CD8-positive, alpha-beta memory T cell (primary cell): ENCODE results near the gene TRAPPC5. TPM values are rescaled to one million over a fixed set of nuclear protein-coding genes. Genes with fewer than 3 reads are reported as not detected.

Experiments used
- CTCF ChIA-PET: fragments of 350-600 bp; sonication (Branson Sonifier 250); formaldehyde crosslinking; loops from one replicate; lab custom pipeline; 2021; ENCODE audit warnings: antibody characterized with exemption; lab: Charles Lee
- POLR2A ChIA-PET: fragments of 350-600 bp; sonication (Branson Sonifier 250); formaldehyde crosslinking; loops from one replicate; lab custom pipeline; 2021; ENCODE audit warnings: antibody characterized with exemption; lab: Charles Lee
- DNase-seq, 5 donors: peaks; one replicate each; pipeline versions ENCODE4 v3.0.0 to v3.0.0-alpha.2; 2020 to 2022; ENCODE audit warnings: mixed read lengths in 1 of 5
- H3K27ac ChIP-seq: one replicate; pipeline ENCODE4 v1.7.0; 2013; ENCODE audit warnings: low read depth, mild to moderate bottlenecking, low read length, moderate library complexity
- H3K27me3 ChIP-seq: 2 replicates; pipeline ENCODE4 v1.7.0; 2013; ENCODE audit warnings: low read length, mild to moderate bottlenecking; ENCODE audit not compliant: insufficient read depth, poor library complexity, severe bottlenecking
- H3K36me3 ChIP-seq: 2 replicates; pipeline ENCODE4 v1.7.0; 2013; ENCODE audit warnings: mild to moderate bottlenecking, low read length, moderate library complexity; ENCODE audit not compliant: insufficient read depth
- H3K4me1 ChIP-seq: 2 replicates; pipeline ENCODE4 v1.7.0; 2013; ENCODE audit warnings: mild to moderate bottlenecking, low read length, moderate library complexity; ENCODE audit not compliant: insufficient read depth
- H3K4me3 ChIP-seq: 2 replicates; pipeline ENCODE4 v1.7.0; 2013; ENCODE audit warnings: mild to moderate bottlenecking, low read length
- H3K9me3 ChIP-seq: 2 replicates; pipeline ENCODE4 v1.7.0; 2013; ENCODE audit warnings: mild to moderate bottlenecking, low read length
- H3K27ac Mint-ChIP-seq, 8 donors: one replicate each; pipeline ENCODE4 v1.8.0; 2020 to 2021; ENCODE audit warnings: mixed read lengths in 8 of 8, mild to moderate bottlenecking in 6 of 8, inconsistent platforms in 3 of 8, moderate library complexity in 3 of 8
- H3K27me3 Mint-ChIP-seq, 2 donors: one replicate each; pipeline ENCODE4 v1.8.0; 2020 to 2021; ENCODE audit warnings: mixed read lengths in 2 of 2, mild to moderate bottlenecking in 1 of 2, moderate library complexity in 1 of 2
- H3K36me3 Mint-ChIP-seq, 3 donors: one replicate each; pipeline ENCODE4 v1.8.0; 2020 to 2021; ENCODE audit warnings: mixed read lengths in 3 of 3, inconsistent platforms in 1 of 3, mild to moderate bottlenecking in 1 of 3
- H3K4me1 Mint-ChIP-seq, 3 donors: one replicate each; pipeline ENCODE4 v1.8.0; 2020 to 2021; ENCODE audit warnings: mixed read lengths in 3 of 3, inconsistent platforms in 1 of 3, mild to moderate bottlenecking in 1 of 3
- H3K4me3 Mint-ChIP-seq, 7 donors: one replicate each; pipeline ENCODE4 v1.8.0; 2020 to 2021; ENCODE audit warnings: mixed read lengths in 7 of 7, mild to moderate bottlenecking in 6 of 7, moderate library complexity in 4 of 7, inconsistent platforms in 2 of 7
- H3K9me3 Mint-ChIP-seq, 5 donors: one replicate each; pipeline ENCODE4 v1.8.0; 2020 to 2022; ENCODE audit warnings: mixed read lengths in 5 of 5, mild to moderate bottlenecking in 3 of 5, moderate library complexity in 2 of 5, inconsistent platforms in 1 of 5
- polyA plus RNA-seq: library from polyadenylated mRNA; unstranded; fragments of 300-500 nt; fragmentation: Illumina TruSeq; gene quantifications from one replicate; pipeline ENCODE4 v1.2.3, GENCODE V29; 2021
- total RNA-seq, 2 experiments: library from RNA; stranded (reverse); gene quantifications; one replicate each; pipeline ENCODE4 v1.2.3, GENCODE V29; 2021

TRAPPC5 gene
- total and polyA plus RNA-seq, 3 experiments from 2014 or later = 63.5 to 155 (median 70.1) TPM

DNA sequence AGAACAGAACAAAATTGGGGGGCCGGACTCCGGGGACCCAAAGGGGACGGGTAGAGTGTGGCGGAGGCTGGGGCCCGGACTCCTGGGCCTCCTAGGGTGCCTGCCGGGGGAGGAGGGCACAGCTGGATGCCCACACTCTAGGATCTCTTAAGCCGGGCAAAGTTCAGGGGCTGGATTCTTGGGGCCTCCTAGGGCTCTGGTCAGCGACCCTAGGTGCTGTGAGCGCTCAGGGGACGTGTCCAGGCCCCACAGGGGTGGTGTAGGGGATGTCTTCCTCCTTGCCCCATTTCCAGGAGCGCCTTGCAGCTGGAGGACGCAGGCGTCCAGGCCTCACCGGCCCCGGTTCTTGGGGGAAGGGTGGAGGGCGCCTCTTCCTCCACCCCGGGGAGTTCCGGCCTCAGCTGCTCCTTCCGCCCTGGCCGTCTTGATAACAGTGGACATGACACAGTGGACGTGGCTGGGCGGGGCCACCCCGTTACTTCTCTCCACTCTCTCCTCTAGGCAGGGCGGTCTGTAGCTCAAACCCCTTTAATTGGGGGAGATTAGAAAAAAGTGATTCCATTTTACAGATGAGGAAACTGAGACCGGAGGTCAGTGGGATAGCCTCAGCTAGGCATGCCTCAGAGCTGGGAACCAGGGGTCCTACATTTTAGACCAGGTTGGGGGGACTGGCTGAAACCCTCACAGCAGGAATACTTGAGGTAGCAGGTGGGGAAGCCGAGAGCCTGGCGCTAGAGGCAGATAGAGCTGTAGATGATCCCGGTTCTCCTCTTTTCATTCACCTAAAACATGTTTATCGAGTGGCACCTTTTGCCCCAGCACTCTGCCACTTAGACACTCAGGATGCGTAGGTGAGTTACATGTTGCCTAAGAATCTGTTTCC is 43.0 kb upstream of the TRAPPC5 start:
- Mint-ChIP-seq H3K9me3 (no peaks in the 10 kb centered on the region), H3K36me3 (peaks cover 0 to 27% (median 7%) of the 10 kb centered on the region in 3 donors), H3K27ac (peak overlapping the region; percentile 88 to 96 (median 90)), H3K4me1 (peaks cover 27 to 48% (median 31%) of the 10 kb centered on the region in 3 donors), H3K4me3 (peak overlapping the region; percentile 77 to 95 (median 85)), H3K27me3 (no peaks in the 10 kb centered on the region)
- Histone ChIP-seq H3K4me1 (peaks cover 30% of the 10 kb centered on the region), H3K4me3 (peak overlapping the region; percentile 79), H3K9me3 (no peaks in the 10 kb centered on the region), H3K27me3 (no peaks in the 10 kb centered on the region), H3K27ac (peak overlapping the region; percentile 88), H3K36me3 (no peaks in the 10 kb centered on the region)
- peak in 1 of 5 donors; percentile 21 for DNase-seq
- ChIA-PET POLR2A (interaction anchor here (0.7 to 1.7 kb wide), 3 partner anchors 8 to 1529 kb away, joined by 4 to 5 read pairs (median 4); partner anchors contain the start of genes PET100, TRAPPC5 and XAB2), CTCF (interaction anchor here (0.6 to 1.6 kb wide), 5 partner anchors 15 to 232 kb away, joined by 3 to 7 read pairs (median 3); partner anchors contain the start of gene TRAPPC5)

DNA sequence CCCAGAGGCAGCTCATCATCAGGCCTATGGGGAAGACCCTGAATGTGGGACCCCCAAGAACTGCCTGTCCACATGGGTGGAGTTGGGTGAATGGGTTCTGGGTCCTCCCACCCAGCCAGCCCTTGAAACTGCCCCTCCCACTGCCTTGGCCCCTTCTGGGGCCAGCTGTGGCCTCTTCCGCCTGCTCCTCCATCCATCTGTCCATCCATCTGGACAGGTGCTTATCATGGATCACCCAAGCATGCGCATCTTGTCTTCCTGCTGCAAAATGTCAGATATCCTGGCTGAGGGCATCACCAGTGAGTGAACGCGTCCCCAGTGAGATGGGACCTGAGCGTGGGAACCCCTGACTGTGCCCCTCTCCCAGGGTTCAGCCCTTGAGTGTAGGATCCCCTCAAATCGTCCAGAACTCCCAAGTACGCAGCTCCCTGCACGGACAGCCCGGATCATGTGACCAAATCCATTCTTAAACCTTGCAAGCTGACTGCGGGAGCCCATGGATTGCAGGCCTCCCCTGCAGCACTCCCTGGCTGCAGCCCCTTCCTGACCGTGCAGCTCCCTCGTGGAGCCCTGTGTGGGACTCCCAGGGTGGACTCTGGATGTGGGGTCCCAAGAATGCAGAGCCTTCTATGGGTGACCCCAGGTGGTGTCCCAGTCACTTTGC is 41.7 kb upstream of the TRAPPC5 start:
- H3K9me3 Mint-ChIP-seq = no peaks in the 10 kb centered on the region
- Histone ChIP-seq H3K36me3 (no peaks in the 10 kb centered on the region), H3K4me1 (peaks cover 30% of the 10 kb centered on the region), H3K4me3 (no peak overlapping the region), H3K27me3 (no peaks in the 10 kb centered on the region), H3K27ac (no peak overlapping the region), H3K9me3 (no peaks in the 10 kb centered on the region)
- H3K4me1 Mint-ChIP-seq = peaks cover 27 to 48% (median 31%) of the 10 kb centered on the region in 3 donors
- peaks cover 0 to 28% (median 7%) of the 10 kb centered on the region in 3 donors for H3K36me3 Mint-ChIP-seq
- ChIA-PET POLR2A (interaction anchor here (0.6 to 1.7 kb wide), 2 partner anchors 9 kb away, joined by 3 to 4 read pairs; partner anchors contain the start of genes PET100 and XAB2), CTCF (interaction anchor here (1.2 kb wide), 1 partner anchor 160 kb away, joined by 3 read pairs; no protein-coding TSS in a partner anchor)
- H3K27me3 Mint-ChIP-seq = no peaks in the 10 kb centered on the region
- H3K27ac Mint-ChIP-seq = peak overlapping the region in 7 of 8 donors; percentile 10 to 95 (median 64)
- DNase-seq = no peak
- peak overlapping the region; percentile 12 to 72 (median 59) for H3K4me3 Mint-ChIP-seq

DNA sequence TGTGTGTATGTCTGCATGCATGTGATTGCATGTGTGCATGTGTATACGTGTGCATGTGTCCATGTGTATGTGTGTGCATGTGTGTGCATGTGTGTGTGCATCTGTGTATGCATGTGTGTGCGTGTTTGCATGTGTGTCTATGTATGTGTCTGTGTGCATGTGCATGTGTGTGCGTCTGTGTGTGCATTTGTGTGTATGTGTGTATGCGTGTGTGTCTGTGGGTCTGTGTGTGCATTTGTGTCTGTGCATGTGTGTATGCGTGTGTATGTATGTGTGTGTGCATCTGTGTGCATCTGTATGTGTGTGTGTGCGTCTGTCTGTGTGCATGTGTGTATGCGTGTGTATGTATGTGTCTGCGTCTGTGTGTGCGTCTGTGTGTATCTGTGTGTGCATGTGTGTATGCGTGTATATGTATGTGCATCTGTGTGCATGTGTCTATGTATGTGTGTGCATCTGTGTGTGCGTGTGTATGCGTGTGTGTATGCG is 40.7 kb upstream of the TRAPPC5 start:
- CTCF ChIA-PET = no interaction called here
- POLR2A ChIA-PET = no interaction called here
- Mint-ChIP-seq H3K27ac (peak overlapping the region in 5 of 8 donors; percentile 2 to 95 (median 52)), H3K9me3 (no peaks in the 10 kb centered on the region), H3K4me1 (peaks cover 27 to 48% (median 28%) of the 10 kb centered on the region in 3 donors), H3K27me3 (no peaks in the 10 kb centered on the region), H3K4me3 (peak overlapping the region in 5 of 7 donors; percentile 13 to 89 (median 50)), H3K36me3 (peaks cover 0 to 34% (median 7%) of the 10 kb centered on the region in 3 donors)
- no peaks in the 10 kb centered on the region for H3K36me3 ChIP-seq
- H3K27ac ChIP-seq = no peak overlapping the region
- peaks cover 30% of the 10 kb centered on the region for H3K4me1 ChIP-seq
- H3K27me3 ChIP-seq = no peaks in the 10 kb centered on the region
- DNase-seq = no peak
- no peak overlapping the region for H3K4me3 ChIP-seq
- no peaks in the 10 kb centered on the region for H3K9me3 ChIP-seq

DNA sequence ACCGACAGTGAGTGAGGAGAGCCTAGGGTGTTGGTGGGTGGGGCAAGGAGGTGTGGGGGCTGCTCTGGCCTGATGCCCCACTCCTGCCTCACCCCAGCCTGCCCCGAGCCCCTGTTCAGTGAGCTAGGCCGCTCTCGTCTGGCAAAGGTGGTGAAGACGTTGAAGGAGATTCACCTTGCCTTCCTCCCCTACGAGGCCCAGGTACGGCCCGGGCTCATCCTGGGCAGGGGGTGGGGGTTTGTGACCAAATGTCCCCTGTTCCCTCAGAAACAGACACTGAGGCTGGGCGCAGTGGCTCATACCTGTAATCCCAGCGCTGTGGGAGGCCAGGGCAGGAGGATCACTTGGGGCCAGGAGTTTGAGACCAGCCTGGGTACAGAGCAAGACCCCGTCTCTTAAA is 39.8 kb upstream of the TRAPPC5 start:
- Histone ChIP-seq H3K9me3 (no peaks in the 10 kb centered on the region), H3K27me3 (no peaks in the 10 kb centered on the region), H3K27ac (no peak overlapping the region), H3K4me1 (peaks cover 25% of the 10 kb centered on the region), H3K4me3 (no peak overlapping the region), H3K36me3 (no peaks in the 10 kb centered on the region)
- H3K9me3 Mint-ChIP-seq = no peaks in the 10 kb centered on the region
- H3K27ac Mint-ChIP-seq = no peak overlapping the region
- ChIA-PET POLR2A (no interaction called here), CTCF (interaction anchor here (1.2 kb wide), 1 partner anchor 40 kb away, joined by 3 read pairs; the partner anchor contains the start of gene TRAPPC5)
- peak overlapping the region in 1 of 7 donors; percentile 48 for H3K4me3 Mint-ChIP-seq
- H3K27me3 Mint-ChIP-seq = no peaks in the 10 kb centered on the region
- peaks cover 0 to 42% (median 8%) of the 10 kb centered on the region in 3 donors for H3K36me3 Mint-ChIP-seq
- no peak for DNase-seq
- H3K4me1 Mint-ChIP-seq = peaks cover 25 to 41% (median 29%) of the 10 kb centered on the region in 3 donors

DNA sequence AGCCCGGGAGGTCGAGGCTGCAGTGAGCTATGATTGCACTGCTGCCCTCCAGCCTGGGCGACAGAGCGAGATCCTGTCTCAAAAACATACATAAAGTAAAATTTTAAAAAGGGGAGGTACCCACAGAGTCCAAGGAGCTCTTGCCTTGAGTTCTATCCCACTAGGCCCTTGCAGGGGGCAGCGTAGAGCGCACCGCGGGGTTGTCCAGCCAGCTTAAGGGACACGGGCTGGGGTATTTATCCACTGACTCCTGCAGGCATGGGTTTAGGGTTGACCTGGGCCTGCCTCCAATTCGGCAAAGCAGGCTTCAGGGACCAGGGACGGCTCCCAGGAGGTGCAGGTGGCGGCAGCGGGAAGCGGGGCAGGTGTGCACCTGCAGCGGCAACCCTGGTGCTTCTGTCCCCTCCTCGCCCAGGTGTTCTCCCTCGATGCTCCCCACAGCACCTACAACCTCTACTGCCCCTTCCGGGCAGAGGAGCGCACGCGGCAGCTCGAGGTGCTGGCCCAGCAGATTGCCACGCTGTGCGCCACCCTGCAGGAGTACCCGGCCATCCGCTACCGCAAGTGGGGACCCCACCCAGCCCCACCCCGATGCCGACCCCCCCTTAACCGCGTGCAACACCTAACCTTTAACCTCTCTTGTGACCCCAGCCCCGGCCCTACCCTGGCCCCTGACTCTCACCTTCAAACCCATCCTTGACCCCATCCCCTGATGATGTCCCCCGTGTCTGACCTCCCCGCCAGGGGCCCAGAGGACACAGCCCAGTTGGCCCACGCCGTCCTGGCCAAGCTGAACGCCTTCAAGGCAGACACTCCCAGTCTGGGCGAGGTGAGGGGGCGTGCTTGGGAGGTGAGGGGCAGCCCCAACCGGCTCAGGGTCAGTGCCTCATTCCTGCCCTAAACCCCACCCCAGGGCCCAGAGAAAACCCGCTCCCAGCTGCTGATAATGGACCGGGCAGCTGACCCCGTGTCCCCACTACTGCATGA is 39.0 kb upstream of the TRAPPC5 start:
- peak overlapping the region in 1 of 8 donors; percentile 47 for H3K27ac Mint-ChIP-seq
- Histone ChIP-seq H3K36me3 (no peaks in the 10 kb centered on the region), H3K27me3 (no peaks in the 10 kb centered on the region), H3K4me1 (peaks cover 17% of the 10 kb centered on the region), H3K27ac (no peak overlapping the region), H3K9me3 (no peaks in the 10 kb centered on the region), H3K4me3 (no peak overlapping the region)
- peak in 1 of 5 donors; percentile 39 for DNase-seq
- no peaks in the 10 kb centered on the region for H3K27me3 Mint-ChIP-seq
- peaks cover 0 to 47% (median 10%) of the 10 kb centered on the region in 3 donors for H3K36me3 Mint-ChIP-seq
- POLR2A ChIA-PET = interaction anchor here (1.2 kb wide), 1 partner anchor 12 kb away, joined by 4 read pairs; the partner anchor contains the start of genes PET100 and XAB2
- H3K4me3 Mint-ChIP-seq = peak overlapping the region in 1 of 7 donors; percentile 48
- H3K4me1 Mint-ChIP-seq = peaks cover 18 to 33% (median 24%) of the 10 kb centered on the region in 3 donors
- H3K9me3 Mint-ChIP-seq = no peaks in the 10 kb centered on the region
- CTCF ChIA-PET = interaction anchor here (1.2 kb wide), 1 partner anchor 39 kb away, joined by 3 read pairs; the partner anchor contains the start of gene TRAPPC5

DNA sequence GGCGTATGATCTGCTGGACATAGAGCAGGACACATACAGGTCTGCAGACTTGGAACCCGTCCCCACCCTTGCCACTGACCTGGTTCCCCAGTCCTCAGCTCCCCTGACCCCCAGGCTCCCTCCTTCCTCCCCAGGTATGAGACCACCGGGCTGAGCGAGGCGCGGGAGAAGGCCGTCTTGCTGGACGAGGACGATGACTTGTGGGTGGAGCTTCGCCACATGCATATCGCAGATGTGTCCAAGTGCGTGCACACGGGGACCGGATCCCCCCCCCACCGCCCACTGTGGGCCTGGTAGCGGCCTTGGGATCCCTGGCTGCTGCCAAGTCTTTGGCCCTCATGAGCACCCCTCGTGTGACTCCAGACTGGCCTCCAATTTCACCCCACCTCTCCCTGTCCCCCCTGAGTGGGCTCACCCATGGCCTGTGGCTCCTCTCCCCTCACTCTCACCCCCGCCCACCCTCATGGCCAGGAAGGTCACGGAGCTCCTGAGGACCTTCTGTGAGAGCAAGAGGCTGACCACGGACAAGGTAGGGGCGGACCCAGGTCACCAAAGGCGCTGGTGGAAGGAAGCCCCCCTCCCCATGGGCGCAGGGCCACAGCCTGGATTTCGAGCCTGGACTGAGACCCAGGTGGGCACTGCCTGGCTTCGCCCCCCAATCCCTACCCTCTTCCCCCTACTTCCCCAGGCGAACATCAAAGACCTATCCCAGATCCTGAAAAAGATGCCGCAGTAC is 38.2 kb upstream of the TRAPPC5 start:
- POLR2A ChIA-PET = interaction anchor here (1.2 kb wide), 1 partner anchor 12 kb away, joined by 4 read pairs; the partner anchor contains the start of genes PET100 and XAB2
- Mint-ChIP-seq H3K9me3 (no peaks in the 10 kb centered on the region), H3K4me3 (no peak overlapping the region), H3K27ac (peak overlapping the region in 1 of 8 donors; percentile 91), H3K36me3 (peaks cover 0 to 48% (median 10%) of the 10 kb centered on the region in 3 donors), H3K4me1 (peaks cover 15 to 29% (median 22%) of the 10 kb centered on the region in 3 donors), H3K27me3 (no peaks in the 10 kb centered on the region)
- peak in 1 of 5 donors; percentile 43 for DNase-seq
- H3K4me3 ChIP-seq = no peak overlapping the region
- no peak overlapping the region for H3K27ac ChIP-seq
- CTCF ChIA-PET = no interaction called here
- peaks cover 13% of the 10 kb centered on the region for H3K4me1 ChIP-seq
- no peaks in the 10 kb centered on the region for H3K36me3 ChIP-seq
- H3K9me3 ChIP-seq = no peaks in the 10 kb centered on the region
- H3K27me3 ChIP-seq = no peaks in the 10 kb centered on the region
